RPMI7951 (cell line): ENCODE results near the gene MPDZ. TPM values are rescaled to one million over a fixed set of nuclear protein-coding genes. Genes with fewer than 3 reads are reported as not detected.

Source experiments
- DNase-seq: peaks from one replicate; pipeline ENCODE4 v3.0.0-alpha.2; 2012; ENCODE audit warnings: low read depth
- total RNA-seq: library from RNA; depleted of rRNA; stranded (reverse); fragments of >200 nt; shearing (Covaris generic); gene quantifications from 2 replicates; pipeline ENCODE4 v1.2.3, GENCODE V29; 2014

MPDZ gene
- total RNA-seq, 1 experiment from 2014 or later = 17.3 TPM

DNA sequence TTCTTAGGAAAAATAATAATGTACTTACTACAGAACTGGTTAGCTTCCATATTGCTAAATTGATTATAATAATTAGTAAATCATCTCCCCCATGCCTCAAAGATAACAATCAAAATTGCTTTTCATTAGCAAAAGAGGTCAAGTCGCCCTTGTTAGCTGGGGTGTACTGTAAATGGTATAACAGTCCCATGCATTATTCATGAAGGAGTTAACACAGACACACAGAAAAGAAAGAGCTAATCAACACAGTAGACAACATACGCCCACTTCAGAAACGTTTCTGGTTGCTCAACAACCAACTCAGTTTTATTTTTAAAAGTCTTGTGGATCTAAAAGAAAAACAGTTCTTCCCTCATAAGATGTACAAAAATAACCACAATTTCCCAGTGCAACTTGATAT, 100.2 kb downstream of the MPDZ start:
- no peak for DNase-seq

- DNase-seq = no peak
Measured at GRCh38 chr9:13175732-13176131, 103.8 kb downstream of the MPDZ start.

- no peak for DNase-seq
Measured at GRCh38 chr9:13174906-13175639, 104.4 kb downstream of the MPDZ start.

GRCh38 chr9:13173553-13173952, 105.9 kb downstream of the MPDZ start:
- no peak for DNase-seq

DNA sequence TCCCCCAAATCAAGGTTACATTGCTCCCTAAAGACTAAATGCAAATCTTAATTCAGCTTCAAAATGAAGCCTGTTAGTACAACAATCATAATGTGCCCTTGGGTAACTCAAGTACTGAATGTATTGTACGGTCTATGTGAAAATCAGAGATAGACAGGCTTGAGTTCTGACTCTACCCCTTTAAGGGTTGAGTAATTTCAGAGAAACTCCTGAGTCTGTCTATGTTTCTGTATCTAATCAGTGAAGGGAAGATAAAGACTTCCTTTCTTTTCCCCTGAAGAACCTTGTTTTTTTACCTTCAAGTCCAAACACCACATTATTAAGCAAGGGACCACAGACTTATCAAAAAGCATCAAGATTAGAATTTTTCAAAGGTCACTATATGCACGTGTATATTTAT, 108.2 kb downstream of the MPDZ start:
- no peak for DNase-seq

DNA sequence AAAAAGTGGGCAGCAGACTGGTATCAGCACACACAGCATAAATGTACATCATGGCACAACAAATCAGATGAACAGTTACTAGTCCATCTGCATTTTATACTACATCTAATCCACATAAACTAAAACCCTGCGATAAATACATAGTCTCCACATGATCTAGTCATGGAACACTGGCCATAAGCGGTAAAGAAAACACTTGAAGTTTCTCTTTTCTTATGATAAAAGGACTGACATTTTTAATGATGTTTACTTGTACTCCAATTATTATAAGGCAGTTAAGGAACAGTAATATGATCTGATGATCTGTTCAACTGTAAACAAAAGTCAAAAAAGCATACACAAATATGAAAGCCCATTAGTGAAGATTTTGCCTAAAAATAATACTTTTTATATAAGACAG, 112.5 kb downstream of the MPDZ start:
- no peak for DNase-seq

DNA sequence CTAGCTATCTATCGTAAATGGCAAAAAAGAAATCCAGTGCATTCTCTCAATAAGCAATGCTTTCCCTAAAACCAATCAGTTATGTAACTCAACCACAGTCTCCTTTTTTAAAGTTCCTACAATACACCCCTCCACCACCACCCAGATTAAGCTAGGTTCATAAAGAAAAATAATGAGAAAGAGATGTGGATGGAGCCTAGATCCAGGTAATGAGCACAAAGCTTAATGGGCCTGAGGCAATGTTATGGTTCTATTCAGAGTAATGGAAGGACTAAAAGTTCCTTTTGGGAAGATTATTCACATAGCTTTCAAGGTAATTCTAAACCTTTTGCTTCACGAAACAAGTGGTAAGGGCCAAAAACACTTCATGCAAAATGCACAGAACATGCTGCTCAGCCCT, 113.5 kb downstream of the MPDZ start:
- DNase-seq = no peak

- no peak for DNase-seq
Measured at GRCh38 chr9:13165236-13165945, 114.1 kb downstream of the MPDZ start.

DNA sequence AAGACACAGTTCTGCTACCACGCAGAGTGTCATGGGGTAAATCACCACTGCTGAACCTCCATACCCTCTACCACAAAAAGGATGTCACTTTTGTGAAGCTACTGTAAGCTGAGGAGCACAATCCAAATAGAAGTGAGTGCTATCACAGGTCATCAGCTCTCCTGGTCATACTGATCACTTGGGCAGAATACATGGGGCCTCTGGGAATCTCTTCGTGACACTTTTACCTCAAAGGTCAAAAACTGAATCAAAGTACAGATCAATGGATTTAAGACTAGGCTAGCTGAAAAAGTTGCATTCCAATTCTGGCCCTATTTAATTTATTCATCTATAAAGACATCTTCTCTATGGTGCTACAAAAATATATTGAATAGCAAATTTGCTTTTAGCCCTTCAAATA, 115.5 kb downstream of the MPDZ start:
- no peak for DNase-seq

- no peak for DNase-seq
Measured at GRCh38 chr9:13163287-13163686, 116.2 kb downstream of the MPDZ start.

DNA sequence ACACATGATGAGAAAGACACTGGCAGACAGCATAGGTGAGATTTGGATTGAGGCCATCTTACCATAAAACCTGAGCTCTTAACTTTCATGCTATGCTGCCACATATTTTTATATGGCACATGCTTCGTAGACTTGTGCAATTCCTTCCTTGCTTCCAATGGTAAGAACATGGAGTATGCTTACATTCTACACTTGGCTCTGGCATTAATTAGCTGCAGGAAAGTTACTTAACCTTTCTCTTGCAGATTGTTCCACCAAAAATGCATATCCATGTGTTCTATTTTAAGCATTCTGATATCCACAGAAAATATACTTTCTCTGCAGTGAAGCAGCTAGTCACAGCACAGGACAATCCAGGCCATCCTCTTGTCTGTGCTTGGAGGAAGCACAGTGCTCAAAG, 119.4 kb downstream of the MPDZ start:
- no peak for DNase-seq

- no peak for DNase-seq
Measured at GRCh38 chr9:13158986-13159385, 120.5 kb downstream of the MPDZ start.

DNA sequence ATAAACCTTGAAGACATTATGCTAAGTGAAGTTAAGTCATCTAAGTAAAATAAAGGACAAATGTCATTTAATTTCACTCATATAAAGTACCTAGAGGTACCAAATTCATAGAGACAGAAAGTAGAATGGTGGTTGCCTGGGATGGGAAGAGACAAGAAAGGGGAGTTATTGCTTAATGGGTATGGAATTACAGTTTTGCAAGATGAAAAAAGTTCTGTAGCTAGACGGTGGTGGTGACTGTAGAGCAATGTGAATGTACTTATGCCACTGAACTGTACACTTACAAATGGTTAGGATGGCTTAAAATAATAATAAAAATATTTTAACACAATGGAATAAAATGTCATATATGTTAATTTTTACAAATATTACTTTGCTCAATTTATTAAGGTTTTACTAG, 128.0 kb downstream of the MPDZ start:
- DNase-seq = no peak

DNA sequence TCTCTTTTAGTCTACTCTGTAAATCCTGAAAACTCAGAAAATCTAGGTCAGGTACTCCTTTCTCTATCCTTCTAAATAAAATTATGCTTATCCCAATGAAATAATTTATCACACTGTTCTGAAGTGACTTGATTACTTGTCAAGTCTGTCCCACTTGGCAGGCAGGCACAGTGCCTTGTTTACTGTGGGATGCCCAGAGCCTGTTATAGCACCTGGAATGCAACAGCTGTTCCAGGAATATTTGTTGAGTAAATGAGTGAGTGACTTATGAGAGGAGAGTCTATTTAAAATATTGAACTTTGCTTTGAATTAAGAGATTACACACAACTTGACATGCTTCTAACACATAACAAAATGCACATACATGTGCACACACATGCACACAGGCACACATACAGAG, 130.0 kb downstream of the MPDZ start:
- DNase-seq = no peak

GRCh38 chr9:13146840-13147239, 132.7 kb downstream of the MPDZ start:
- no peak for DNase-seq

DNA sequence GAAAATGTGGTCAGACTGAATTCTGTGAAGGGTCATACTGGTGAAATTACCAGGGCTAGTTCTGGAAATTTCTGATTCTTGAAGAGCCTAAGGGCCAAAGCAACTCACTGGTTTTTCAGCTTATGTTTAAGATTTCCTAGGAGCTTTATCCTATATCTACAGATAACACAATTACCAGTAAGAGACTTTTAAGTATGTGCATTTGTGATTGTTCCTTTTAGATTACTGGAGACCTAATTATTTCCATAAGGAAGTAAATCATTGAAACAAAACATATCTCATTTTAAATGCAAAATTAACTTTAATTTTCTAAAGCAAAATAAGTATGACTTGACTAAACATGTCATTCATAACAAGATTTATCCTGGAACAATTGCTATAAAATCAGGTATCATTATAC, 134.2 kb downstream of the MPDZ start:
- no peak for DNase-seq

- no peak for DNase-seq
Measured at GRCh38 chr9:13144166-13144775, 135.2 kb downstream of the MPDZ start.

DNA sequence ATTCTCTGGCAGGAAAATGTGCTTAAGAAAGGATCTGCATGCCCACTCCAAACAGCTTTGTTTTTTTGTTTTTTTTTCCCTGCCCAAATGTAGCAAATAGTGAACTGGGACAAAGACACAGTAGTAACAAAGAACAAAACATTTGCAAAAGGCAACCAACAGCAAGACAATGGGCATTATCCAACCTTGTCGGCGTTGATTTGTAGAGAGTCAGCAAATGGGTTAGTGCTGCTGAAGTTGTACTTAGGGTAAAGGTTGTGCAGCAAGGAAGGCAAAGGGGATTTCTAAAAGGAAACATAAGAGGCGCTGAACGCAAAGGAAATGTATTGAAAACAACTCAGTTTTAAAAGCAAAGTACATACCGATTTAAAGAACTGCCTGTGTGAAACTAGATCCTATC, 136.2 kb downstream of the MPDZ start:
- no peak for DNase-seq

DNA sequence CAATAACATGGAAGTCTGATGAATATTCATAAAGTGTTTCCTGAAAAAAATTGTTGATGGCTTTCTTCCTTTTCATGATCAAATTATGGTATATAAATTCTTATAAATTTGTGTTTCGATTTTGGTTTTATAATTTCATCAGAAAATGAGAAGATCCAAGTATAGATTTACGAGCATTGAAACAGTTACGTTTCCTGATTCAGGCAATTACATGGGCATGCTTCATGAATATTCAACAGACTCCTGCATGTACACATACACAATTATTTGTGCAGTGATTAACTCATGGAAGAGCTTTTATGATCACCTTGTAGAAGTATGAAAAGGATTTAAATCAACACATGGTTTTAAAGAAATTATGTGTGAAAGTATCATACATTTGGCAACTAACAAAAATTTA, 136.7 kb downstream of the MPDZ start:
- no peak for DNase-seq

DNA sequence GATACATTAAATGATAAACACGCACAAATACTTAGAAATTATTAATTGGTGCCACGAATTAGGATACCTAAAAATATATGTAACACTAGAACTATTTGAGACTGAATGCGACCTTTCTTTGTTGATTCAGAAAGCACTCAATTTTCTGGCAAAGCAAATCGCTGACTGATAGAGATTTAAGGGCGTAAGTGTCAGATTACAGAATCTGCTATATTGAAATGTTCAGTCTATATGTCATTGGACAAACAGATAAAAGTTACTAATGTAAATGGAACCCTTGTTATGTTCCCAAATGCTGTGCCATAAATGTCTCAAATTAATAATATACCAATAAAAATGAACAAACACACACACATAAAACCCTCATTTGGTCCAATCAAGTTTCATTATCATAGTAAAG, 137.9 kb downstream of the MPDZ start:
- DNase-seq = no peak

- peak; percentile 2 for DNase-seq
Measured at GRCh38 chr9:13140843-13141592, 138.5 kb downstream of the MPDZ start.

DNA sequence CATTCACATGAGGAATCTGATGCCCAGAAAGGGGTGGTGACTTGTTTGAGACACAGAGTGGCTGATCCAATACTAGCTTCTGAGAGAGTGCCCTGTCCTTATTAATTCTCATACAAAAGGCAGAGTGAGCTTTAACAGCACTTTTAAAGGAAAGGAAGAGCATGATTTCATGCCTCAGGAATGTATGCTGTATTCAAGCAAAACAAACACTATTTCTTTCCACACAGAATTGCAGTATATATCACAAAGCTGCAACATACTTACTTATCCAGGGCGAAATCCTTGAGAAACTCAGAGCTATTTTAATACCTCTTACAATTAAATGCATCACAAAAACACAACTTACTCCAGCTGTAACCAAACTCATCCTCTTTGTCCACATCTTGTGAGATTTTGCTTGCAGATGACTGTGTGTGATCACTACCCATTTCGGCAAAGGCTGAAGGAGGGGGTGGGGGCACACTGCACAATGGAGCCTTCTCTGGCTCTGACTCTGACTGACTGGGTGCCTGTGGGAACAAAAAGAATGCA, 139.8 kb downstream of the MPDZ start:
- peak; percentile 66 for DNase-seq
